Renal cortex interstitium (tissue), 11 donors: ENCODE data around the gene LIPM. TPM values are rescaled to one million over a fixed set of nuclear protein-coding genes. Genes with fewer than 3 reads are reported as not detected.

Experiments used
- DNase-seq, 11 donors: peaks; one replicate each; pipeline ENCODE4 v3.0.0-alpha.2; 2013; ENCODE audit warnings: low read depth in 9 of 11, low spot score in 4 of 11; ENCODE audit errors: extremely low read depth in 1 of 11
- polyA plus RNA-seq, 3 donors: library from polyadenylated mRNA; unstranded; fragments of 120-200 nt; gene quantifications; one replicate each; pipeline ENCODE4 v1.2.1, GENCODE V29; 2013; ENCODE audit not compliant: insufficient read length in 3 of 3

Gene LIPM
- polyA plus RNA-seq, 3 donors = not detected

DNA sequence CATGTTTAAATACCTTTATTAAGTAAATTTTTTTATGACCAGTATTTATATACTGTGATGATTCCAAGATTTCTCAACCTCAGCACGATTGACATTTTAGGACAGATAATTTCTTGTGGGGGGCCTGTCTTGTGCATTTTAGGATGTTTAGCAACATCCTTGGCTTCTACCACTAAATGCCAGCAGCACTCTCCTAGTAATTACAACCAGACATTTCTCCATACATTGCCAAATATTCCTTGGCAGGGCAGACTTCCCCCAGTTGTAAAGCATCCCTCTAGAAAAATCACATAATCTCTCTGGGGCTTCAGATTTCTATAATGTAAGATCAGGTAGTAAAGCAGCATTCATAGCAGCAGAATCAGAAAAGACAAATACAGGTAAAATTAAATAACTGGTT, 7.8 kb upstream of the LIPM start:
- DNase-seq = no peak

DNA sequence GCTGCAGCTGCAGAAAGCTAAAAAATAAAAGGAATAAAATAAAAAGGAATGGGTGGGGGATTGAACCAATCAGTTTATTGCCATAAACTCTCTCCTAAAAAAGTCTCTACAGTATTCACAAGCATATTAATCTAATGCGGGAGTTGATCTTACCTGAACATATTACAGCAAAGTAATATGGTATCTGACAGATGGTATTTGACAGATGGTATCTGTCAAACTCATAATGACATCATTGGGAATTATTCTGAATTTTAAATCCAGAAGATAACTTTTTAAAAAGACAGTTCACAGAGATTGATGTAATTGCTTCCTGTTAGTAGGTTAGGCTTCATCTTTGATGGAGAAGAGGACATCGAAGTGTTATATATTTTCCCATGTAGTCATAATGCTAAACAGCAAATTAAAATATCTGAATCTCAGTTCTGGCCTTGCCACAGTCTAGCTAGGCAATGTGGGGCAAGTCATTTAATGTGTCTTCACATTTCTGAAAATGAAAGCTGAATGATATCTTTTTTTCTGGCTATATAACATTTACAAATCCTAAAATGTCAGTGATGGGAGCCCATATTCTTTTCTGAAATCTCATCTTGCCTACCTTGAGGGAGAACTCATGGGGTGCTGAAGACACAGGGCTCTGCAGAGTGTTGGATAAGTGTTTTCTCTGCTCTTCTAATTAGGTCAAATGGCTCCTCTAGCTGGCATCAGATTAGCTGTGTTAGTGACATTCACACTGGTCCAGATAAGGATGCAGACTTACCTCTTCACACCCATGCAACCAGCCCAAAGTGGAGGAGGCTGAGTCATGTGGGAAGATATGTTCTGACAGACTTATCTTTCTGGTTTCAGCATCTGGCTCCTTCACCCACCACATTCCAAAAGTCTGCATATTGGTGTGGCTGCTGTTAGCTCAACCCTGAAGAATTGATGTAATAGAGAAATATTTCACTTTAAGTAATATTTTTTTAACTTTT, 2.1 kb upstream of the LIPM start:
- DNase-seq = no peak

DNA sequence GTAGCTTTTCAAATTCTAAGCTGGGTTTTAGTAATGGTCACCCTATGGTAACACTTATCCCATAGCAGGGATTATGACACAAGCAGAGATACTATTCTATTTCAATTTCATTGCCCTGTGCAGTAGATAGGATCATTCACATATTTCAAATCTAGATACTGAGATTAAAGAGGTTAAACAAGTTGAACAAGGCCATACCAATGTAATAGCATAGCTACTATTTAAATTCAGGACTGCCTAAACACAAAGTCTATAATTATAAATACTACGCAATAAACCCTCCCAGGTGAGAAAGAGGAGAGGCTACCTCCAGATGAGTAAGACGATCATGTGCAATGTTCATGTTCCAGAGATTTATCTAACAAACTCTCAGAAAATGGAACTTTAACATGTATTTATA, 1.1 kb downstream of the LIPM start:
- no peak for DNase-seq

DNA sequence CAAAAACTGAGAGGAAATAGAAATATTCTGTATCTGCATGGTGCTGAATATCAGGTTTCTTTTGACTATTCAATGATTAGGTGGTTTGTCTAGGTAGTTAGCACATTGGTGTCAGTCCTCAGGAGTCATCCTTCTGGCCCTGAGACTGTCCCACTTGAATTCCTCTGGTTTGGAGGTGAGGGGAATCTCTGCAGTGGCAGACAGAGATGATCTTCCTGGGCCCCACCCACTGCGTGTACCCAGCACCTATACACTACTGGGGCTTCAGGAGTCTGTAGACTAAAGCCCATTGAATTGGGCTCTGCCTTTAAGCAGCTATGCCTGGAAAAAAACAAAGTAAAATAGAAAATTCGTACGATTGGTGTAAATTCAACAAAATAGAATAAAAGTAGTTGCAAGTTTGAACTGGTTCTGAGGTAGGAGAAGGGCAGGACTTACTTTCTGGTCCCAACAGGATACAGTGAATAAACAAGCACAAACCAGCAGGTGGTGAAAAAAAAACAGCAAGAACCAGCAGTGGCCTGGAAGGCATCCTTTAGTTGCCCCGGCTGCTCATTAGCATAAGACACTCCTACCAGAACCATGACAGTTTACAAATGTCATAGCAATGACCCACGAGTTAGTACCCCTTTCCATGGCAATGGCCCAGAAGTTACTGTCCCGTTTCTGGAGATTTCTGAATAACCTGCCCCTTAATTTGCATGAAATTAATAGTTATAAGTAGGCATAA, 1.7 kb downstream of the LIPM start:
- DNase-seq = no peak

DNA sequence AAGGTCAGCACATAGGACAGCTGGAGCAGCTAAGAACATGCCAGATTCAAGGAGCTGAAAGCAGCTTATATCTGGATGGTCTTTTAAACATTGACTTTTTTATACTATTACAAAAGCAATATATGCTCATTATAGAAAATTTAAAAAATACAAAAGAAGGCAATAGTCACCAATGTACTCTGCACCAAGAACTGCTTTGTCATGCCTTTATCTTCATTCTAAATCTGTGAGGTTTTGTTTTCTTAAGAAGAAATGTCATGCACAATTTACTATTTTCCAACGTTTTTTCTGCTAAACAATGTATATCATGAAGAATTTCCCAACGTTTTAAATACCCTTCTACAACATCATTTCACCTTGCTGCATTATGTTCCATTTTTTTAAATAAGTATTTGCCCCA, 2.8 kb downstream of the LIPM start:
- DNase-seq = no peak

DNA sequence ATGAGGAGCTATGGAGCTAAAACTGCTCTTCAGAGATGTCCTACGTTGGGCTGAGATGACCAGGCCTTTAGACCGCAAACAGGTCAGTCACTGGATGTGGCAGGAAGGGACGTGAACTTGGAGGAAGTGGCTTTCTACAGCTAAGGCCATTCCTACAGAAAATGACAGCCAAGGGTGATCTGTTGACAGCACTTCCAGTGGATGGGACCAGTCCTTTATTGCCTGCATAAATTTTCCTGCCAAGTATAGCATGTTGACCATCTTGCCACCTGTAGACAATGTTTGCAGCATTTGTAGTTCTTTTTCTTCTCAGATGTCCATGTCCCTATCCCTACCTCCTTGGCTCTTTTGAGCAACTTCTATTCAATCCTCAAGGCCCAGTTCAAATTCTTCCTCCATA, 3.4 kb downstream of the LIPM start:
- no peak for DNase-seq

DNA sequence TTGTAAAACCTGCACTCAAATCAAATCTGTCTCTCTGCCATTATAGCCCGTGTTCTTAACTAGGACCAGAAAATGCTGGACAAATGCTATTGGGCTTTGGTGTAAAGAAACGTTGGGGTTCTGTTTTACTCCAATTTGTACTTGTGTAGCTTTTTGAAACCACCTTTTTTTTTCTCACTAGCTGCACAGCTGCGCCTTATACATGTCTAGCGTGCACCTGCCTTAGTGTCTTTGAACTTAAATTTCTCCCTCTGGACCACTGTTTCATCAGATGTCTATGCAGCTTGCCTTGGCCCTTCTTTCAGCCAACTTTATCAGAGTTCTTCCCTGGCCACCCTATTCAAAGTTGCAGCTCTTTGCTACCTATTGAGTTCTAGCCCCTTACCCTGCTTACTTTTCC, 7.1 kb downstream of the LIPM start:
- no peak for DNase-seq

DNA sequence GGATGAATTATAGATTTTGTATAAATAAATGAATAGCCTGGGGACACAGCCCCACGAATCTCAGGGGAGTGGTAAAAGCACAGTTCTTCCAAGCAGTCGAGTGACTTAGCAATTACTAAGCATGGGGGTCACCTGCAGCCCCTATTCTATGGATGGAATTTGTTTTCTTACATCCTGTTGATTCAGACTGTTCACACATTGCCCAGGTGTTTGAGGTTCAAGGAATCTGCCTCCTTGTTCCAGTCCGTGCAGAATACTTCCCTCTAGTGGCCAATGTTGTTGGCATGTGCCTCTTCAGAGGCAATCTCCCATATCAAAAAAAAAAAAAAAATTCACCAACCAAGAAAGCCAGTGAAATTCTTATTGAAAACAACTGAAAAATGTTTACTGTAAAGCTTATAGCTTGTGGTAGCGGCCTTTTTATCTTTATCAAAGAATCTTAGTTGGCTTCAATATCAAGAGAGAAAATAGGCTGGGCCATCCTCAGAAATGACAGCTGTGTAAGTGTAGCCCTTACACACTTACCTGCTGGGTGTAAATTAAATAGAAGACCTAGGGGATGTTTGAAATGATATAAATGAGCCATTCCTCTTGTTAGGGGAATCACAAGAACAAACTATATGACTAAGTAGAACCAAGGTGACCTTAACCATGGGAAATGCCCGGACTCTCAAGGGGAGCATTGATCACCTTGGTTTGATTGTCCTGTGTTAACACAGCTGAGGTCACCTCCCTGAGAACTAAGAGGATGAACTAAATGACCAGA, 7.8 kb downstream of the LIPM start:
- DNase-seq = peak in 9 of 11 donors; percentile 8 to 40 (median 32)

DNA sequence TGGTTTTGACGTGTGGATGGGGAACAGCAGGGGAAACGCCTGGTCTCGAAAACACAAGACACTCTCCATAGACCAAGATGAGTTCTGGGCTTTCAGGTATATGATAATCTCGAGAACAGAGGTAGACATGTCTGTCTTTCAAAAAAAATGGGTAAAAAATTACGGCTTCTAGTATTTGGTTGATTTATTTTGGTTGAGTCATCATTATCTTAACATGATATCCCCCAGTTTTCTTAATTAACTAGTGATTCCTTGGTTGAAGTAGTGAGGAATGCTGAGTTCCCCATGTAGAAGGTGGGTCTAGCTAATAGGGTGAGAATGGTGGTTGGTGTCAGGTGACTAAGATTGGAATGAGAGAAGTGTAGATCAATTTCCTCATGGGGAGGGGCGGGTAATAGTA, 10.7 kb downstream of the LIPM start:
- no peak for DNase-seq

DNA sequence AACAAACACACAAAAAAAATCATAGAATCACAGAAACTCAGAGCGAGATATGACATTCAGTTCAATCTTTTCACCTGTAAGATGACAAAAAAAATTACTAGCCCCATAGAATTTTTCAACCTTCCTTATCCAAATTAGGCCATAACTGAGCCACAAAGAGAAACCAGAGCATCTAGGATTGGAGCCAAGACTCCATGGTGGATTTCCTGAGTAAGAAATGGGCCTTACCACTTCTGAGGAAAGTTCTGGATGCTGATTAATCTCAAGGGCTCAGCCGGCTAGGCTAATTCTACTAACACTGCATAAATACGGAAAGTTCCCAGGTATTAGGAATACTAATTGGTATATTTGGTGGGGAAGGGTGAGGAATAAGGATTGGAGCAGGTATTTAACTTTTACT, 16.8 kb downstream of the LIPM start:
- no peak for DNase-seq

DNA sequence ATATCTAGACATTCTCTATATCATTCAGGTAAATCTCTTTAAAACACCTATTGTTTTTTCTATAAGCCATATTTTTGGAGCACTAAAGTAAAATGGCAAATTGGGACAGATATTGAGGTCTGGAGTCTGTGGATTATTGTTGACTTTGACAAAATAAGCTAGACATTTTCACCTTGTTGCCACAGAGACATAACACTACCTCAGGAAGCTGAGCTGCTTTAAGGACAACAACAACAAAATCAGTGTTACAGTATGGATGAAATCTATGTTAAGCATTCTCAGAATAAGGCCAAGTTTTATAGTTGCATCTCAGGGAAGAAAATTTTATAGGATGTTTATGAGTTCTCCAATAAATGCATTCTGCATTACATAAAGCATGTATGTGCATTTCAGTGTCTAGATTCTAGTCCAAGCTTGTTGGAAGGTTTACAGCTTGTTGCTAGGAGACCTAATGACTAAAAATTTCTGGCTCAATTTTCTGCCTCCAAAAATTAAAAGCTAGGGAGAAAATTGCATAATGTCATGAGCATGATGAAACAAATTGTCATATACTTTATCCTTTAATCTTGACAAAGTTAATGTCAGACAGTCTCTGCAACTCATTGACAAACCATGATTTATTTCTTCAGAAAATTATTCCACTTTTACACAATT, 18.3 kb downstream of the LIPM start:
- peak in 9 of 11 donors; percentile 8 to 45 (median 33) for DNase-seq

DNA sequence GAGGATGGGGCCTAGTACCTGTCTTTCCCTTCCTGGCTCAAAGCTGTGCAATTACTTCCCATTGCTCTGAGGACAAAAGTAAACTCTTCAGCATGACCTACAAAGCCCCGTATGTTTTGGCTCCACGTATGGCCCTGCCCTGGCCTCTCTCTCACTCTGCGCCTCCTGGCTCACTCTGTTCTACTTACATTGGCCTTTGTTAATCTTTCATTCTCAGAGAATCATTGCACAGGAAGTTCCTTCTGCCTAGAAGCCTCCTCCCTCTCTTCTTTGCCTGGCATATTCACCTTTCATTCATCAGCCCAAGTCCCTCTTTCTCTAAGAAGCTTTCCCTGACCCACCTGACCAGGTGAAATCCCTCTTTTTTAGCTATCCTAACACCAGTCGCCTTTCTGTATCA, 23.9 kb downstream of the LIPM start:
- DNase-seq = no peak

DNA sequence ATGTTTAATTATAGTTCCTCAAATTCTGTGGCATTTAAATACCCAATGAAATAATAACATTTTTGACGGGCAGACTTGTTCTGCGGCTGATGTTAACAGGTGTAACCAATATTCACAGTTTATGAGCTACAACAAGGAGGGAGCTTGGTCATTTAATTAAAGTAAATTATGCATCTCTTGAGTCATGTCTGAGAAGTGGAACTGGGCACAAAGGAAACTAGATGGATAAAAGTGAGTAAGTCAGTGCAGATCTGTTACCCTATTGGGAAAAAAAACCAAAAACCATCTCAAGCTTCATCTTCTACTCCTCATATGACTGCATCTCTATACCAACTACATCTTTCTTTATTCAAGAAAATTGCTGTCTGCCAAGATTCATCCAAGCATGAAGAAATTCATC, 25.1 kb downstream of the LIPM start:
- DNase-seq = no peak

DNA sequence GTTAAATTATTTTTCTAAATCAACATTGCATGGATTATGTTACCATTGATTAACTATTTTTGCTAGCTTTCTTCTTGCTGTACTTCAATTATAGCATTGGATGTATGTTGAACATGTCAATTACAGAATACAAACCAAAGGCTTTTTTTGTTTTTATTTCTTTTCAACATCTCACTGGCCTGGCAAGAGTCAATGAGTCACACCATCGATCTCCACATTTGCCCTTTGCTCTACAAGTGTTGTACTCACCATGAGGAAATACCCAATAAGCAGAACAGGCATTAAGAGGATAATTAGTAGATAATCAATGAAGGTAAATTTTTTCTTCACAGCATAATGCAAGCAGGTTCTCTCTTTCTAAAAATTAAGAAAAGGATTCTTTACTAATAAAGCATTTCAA, 25.8 kb downstream of the LIPM start:
- no peak for DNase-seq

DNA sequence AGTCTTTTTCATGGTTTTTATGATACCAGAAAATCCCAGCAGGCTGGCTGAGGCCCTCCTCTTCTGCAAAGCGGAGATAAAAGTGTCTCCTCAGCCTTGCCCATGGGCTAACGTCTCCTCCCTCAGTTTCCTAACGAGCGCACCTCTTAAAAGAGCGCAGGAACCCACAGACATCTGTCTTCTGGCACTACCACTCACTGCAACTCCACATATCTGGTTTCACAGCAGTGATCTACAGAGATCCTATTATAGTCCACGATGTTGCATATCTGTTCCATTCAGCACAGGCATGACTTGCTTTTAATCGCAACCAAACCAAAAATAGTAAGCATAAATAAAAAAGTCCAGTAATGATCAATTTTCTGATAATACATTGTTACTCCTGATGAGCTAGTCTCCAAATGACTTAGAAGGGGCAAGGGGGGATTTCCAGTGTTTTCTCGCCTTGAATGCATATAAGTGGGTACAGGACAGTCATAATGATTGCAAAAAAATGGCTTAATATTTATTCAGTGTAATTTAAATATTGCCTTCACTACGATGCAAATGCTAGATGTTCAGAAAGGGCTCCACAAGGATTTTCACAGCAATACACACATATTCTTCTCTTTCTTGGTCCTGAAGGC, 28.2 kb downstream of the LIPM start:
- no peak for DNase-seq

DNA sequence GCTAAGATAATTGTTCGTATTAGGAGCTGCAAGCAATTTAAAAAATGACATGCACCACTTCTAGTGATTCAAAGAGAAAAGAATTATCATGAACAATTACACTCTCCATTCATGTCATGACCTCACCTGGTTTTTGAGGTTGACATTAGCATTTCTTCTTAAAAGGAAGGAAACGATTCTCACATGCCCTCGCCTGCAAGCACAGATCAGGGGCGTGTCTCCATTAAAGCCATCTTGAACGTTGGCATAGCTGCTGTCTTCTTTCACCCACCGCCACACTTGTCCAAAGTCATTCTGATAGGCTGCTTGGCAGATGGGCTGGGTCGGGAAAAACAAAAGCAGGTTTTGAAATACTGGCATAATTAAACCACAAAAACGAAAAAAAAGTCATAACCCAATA, 29.2 kb downstream of the LIPM start:
- DNase-seq = no peak

DNA sequence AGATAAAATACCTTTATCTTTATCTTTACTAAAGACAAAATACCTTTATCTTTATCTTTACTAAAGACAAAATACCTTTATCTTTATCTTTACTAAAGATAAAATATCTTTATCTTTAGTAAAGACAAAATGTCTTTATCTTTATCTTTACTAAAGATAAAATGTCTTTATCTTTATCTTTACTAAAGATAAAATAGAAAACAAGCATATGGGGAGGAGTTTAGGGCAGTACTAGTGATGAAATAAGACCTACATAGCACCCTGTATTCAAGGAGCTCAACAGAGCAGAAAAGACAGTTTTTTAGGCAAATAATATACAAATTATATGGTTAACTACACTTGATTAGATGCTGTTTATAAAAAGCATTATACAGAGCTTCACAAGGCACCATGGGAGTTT, 29.8 kb downstream of the LIPM start:
- no peak for DNase-seq

DNA sequence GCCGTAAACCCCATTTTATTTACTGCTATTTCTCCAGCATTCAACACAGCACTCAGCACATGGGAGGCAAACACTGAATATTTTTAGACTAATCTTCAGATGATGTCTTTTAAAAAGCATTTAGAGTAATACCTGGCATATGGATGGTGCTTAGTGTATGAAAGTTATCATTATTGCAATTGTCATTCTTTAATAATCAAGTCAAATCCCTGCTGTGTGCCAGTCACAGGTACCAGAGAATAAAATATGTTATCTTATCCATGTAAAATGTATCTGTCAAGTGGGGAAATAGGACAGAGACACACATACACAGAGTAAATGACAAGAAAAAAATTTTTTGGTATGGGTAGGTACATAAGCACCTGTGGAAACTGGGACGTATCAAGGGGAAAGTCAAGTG, 30.6 kb downstream of the LIPM start:
- no peak for DNase-seq

DNA sequence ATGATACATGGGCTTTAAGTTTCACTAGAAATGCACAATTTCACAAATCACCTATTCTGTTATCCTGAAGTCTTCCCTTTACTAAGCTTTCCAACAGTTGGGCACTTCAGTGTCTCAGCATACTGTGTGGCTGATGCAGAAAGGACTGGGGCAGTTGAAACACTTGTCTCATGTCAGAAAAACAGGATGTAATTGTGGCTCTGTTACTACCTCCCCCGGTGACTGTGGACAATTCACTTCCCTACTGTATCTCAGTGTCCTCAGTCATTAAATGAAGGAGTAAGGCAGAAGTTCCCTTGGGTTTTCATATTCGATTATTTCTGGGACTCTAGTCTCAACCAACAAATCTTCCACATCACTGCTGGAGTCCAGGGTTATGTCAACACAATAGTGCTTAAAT, 31.2 kb downstream of the LIPM start:
- no peak for DNase-seq
